ENCODE results near the gene ZSCAN18.

DNA sequence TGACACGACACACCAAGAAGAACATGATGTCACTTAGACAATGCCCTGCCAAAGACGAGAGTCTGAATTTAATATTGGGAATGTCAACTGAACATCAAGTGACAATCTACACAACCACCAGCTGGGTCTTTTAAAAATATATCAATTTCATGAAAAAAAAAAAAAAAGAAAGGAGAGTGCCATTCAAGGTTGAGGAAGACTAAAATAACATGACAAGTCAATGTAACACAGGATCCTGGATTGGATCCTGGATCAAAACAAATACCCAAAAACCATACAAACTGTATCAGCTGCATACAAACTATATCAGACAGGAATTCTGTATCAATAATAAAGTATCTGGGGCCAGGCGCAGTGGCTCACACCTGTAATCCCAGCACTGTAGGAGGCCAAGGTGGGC is 47.8 kb upstream of the ZSCAN18 start:
- TF ChIP-seq, protein P1, sequence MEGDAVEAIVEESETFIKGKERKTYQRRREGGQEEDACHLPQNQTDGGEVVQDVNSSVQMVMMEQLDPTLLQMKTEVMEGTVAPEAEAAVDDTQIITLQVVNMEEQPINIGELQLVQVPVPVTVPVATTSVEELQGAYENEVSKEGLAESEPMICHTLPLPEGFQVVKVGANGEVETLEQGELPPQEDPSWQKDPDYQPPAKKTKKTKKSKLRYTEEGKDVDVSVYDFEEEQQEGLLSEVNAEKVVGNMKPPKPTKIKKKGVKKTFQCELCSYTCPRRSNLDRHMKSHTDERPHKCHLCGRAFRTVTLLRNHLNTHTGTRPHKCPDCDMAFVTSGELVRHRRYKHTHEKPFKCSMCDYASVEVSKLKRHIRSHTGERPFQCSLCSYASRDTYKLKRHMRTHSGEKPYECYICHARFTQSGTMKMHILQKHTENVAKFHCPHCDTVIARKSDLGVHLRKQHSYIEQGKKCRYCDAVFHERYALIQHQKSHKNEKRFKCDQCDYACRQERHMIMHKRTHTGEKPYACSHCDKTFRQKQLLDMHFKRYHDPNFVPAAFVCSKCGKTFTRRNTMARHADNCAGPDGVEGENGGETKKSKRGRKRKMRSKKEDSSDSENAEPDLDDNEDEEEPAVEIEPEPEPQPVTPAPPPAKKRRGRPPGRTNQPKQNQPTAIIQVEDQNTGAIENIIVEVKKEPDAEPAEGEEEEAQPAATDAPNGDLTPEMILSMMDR (IDR thresholded peaks at IDR 0.05), result no peak
- no peak for TF ChIP-seq POLR2A (IDR thresholded peaks at IDR 0.05)
